HepG2 (cell line): ENCODE results near the gene CISD1. TPM values are rescaled to one million over a fixed set of nuclear protein-coding genes. Genes with fewer than 3 reads are reported as not detected.

Experiments used
- ARNTL ChIP-seq: sonication (generic); formaldehyde crosslinking; IDR thresholded peaks from 2 replicates; pipeline ENCODE4 v1.4.0; 2020; ENCODE audit warnings: mild to moderate bottlenecking, missing genetic modification reagents
- BCL3 ChIP-seq: sonication (generic); formaldehyde crosslinking; IDR thresholded peaks from 2 replicates; pipeline ENCODE4 v1.5.1; 2020; ENCODE audit warnings: mild to moderate bottlenecking, missing genetic modification reagents, moderate library complexity
- CAMTA2 ChIP-seq: sonication (generic); formaldehyde crosslinking; IDR thresholded peaks from 2 replicates; pipeline ENCODE4 v1.4.0; 2020; ENCODE audit warnings: mild to moderate bottlenecking, missing genetic modification reagents, borderline replicate concordance
- CCDC6 ChIP-seq: sonication (generic); formaldehyde crosslinking; IDR thresholded peaks from 2 replicates; pipeline ENCODE4 v1.8.1; 2022; ENCODE audit warnings: mild to moderate bottlenecking, missing genetic modification reagents, moderate library complexity
- DNMT1 ChIP-seq: sonication (generic); formaldehyde crosslinking; IDR thresholded peaks from 2 replicates; pipeline ENCODE4 v1.5.1; 2020; ENCODE audit warnings: mild to moderate bottlenecking, missing genetic modification reagents
- EED ChIP-seq: sonication (generic); formaldehyde crosslinking; IDR thresholded peaks from 2 replicates; pipeline ENCODE4 v1.5.0; 2020; ENCODE audit warnings: mild to moderate bottlenecking, missing genetic modification reagents
- FOSL2 ChIP-seq: sonication (generic); formaldehyde crosslinking; IDR thresholded peaks from 2 replicates; pipeline ENCODE4 v1.4.0; 2020; ENCODE audit warnings: missing genetic modification reagents
- HDAC1 ChIP-seq: sonication (generic); formaldehyde crosslinking; IDR thresholded peaks from 2 replicates; pipeline ENCODE4 v1.5.1; 2020; ENCODE audit warnings: mild to moderate bottlenecking, missing genetic modification reagents
- HMGXB4 ChIP-seq, 2 experiments: sonication (generic) in 1 of 2; formaldehyde crosslinking in 1 of 2; IDR thresholded peaks; 2 replicates each; pipeline versions ENCODE4 v1.4.0 to v1.6.1; 2018 to 2020; ENCODE audit warnings: missing genetic modification reagents in 2 of 2, borderline replicate concordance in 1 of 2, low read depth in 1 of 2, mild to moderate bottlenecking in 1 of 2, missing biosample characterization in 1 of 2
- JUN ChIP-seq: sonication (generic); formaldehyde crosslinking; IDR thresholded peaks from 2 replicates; pipeline ENCODE4 v1.4.0; 2020; ENCODE audit warnings: mild to moderate bottlenecking, missing genetic modification reagents
- ZIK1 ChIP-seq: sonication (generic); formaldehyde crosslinking; IDR thresholded peaks from 2 replicates; pipeline ENCODE4 v1.5.0; 2020; ENCODE audit warnings: mild to moderate bottlenecking, low read depth, missing genetic modification reagents, borderline replicate concordance
- ZNF556 ChIP-seq: sonication (generic); formaldehyde crosslinking; IDR thresholded peaks from 2 replicates; pipeline ENCODE4 v1.4.0; 2020; ENCODE audit warnings: mild to moderate bottlenecking, missing genetic modification reagents, borderline replicate concordance
- ZNF607 ChIP-seq: sonication (generic); formaldehyde crosslinking; IDR thresholded peaks from 2 replicates; pipeline ENCODE4 v1.5.1; 2020; ENCODE audit warnings: missing genetic modification reagents, mild to moderate bottlenecking, borderline replicate concordance
- ZNF678 ChIP-seq: sonication (generic); formaldehyde crosslinking; IDR thresholded peaks from 2 replicates; pipeline ENCODE4 v1.4.0; 2020; ENCODE audit warnings: mild to moderate bottlenecking, missing genetic modification reagents
- ZNF7 ChIP-seq: IDR thresholded peaks from 2 replicates; pipeline ENCODE4 v1.6.1; 2016; ENCODE audit warnings: missing biosample characterization, missing genetic modification reagents
- ZNF703 ChIP-seq: sonication (generic); formaldehyde crosslinking; IDR thresholded peaks from 2 replicates; pipeline ENCODE4 v1.5.1; 2020; ENCODE audit warnings: missing genetic modification reagents, mild to moderate bottlenecking, moderate library complexity, borderline replicate concordance
- ZSCAN29 ChIP-seq: sonication (generic); formaldehyde crosslinking; conservative IDR thresholded peaks from 2 replicates; pipeline ENCODE4 v1.4.0; 2020; ENCODE audit warnings: mild to moderate bottlenecking, missing genetic modification reagents
- polyA plus RNA-seq, 8 experiments: library from polyadenylated mRNA; depleted of rRNA in 3 of 8; stranded (reverse) in 7 of 8; unstranded in 1 of 8; fragments of >200 nt; fragmentation: Illumina TruSeq in 4 of 8; extraction: Trizol in 4 of 8; gene quantifications; 2 replicates each; pipeline versions ENCODE4 v1.2.1 to v1.2.3, GENCODE V29; 2011 to 2016; ENCODE audit warnings: low read depth in 4 of 8, missing spikeins in 1 of 8, mixed read lengths in 1 of 8; ENCODE audit not compliant: insufficient read depth in 1 of 8
- total RNA-seq, 5 experiments: library from RNA; depleted of rRNA; stranded (reverse); fragments of >200 nt; fragmentation: Illumina TruSeq; extraction: Trizol; gene quantifications; 2 replicates each; pipeline ENCODE4 v1.2.3, GENCODE V29; 2016; ENCODE audit warnings: low read depth in 1 of 5
- TF ChIP-seq, protein P1 (sequence below): sonication (generic); formaldehyde crosslinking; IDR thresholded peaks from 2 replicates; pipeline ENCODE4 v1.8.1; 2023; ENCODE audit warnings: mild to moderate bottlenecking, missing genetic modification reagents, borderline replicate concordance
- TF ChIP-seq, protein P2 (sequence below): sonication (generic); formaldehyde crosslinking; IDR thresholded peaks from 2 replicates; pipeline ENCODE4 v1.5.0; 2020; ENCODE audit warnings: mild to moderate bottlenecking, missing genetic modification reagents

Gene CISD1
- total and polyA plus RNA-seq, 2 of the 13 experiments (the other 11 are each of a cell fraction or from before 2014, with no cell fraction given) = 63.4 to 78.9 TPM

- peak in 1 of 2 experiments; percentile 78; a peak in 1 of 4 replicates for TF ChIP-seq HMGXB4 (CRISPR knock-in tag; IDR thresholded peaks at IDR 0.05; ENCODE audit: borderline replicate concordance in 1 of 2, low read depth in 1 of 2)
- TF ChIP-seq JUN = no peak
- 0 out of 2 replicates have a peak, but pooled peaks have one; percentile 13 for TF ChIP-seq ZIK1 (CRISPR knock-in tag)
- TF ChIP-seq CAMTA2 = no peak
- TF ChIP-seq ZNF678 (CRISPR knock-in tag) = peak; percentile 37; the same call in 1 of the 2 replicates
- peak; percentile 7; the same call in 1 of the 2 replicates for TF ChIP-seq ARNTL
- 0 out of 2 replicates have a peak, but pooled peaks have one; percentile 2 for TF ChIP-seq DNMT1 (CRISPR knock-in tag)
- 0 out of 2 replicates have a peak, but pooled peaks have one; percentile 33 for TF ChIP-seq CCDC6 (CRISPR knock-in tag)
- TF ChIP-seq ZNF556 (CRISPR knock-in tag) = peak; percentile 68; the same call in 1 of the 2 replicates
- no peak for TF ChIP-seq HDAC1 (CRISPR knock-in tag)
- peak; percentile 43; the same call in 1 of the 2 replicates for TF ChIP-seq FOSL2 (CRISPR knock-in tag)
- 0 out of 2 replicates have a peak, but pooled peaks have one; percentile 27 for TF ChIP-seq EED (CRISPR knock-in tag)
- peak; percentile 26; the same call in 1 of the 2 replicates for TF ChIP-seq ZNF607 (CRISPR knock-in tag)
- TF ChIP-seq ZNF7 (CRISPR knock-in tag) = no peak
- 0 out of 2 replicates have a peak, but pooled peaks have one; percentile 63 for TF ChIP-seq ZNF703 (CRISPR knock-in tag)
- TF ChIP-seq ZSCAN29 (CRISPR knock-in tag) = 0 out of 2 replicates have a peak, but pooled peaks have one; percentile 41
- TF ChIP-seq, protein P1, sequence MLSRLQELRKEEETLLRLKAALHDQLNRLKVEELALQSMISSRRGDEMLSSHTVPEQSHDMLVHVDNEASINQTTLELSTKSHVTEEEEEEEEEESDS = no peak
- TF ChIP-seq, protein P2, sequence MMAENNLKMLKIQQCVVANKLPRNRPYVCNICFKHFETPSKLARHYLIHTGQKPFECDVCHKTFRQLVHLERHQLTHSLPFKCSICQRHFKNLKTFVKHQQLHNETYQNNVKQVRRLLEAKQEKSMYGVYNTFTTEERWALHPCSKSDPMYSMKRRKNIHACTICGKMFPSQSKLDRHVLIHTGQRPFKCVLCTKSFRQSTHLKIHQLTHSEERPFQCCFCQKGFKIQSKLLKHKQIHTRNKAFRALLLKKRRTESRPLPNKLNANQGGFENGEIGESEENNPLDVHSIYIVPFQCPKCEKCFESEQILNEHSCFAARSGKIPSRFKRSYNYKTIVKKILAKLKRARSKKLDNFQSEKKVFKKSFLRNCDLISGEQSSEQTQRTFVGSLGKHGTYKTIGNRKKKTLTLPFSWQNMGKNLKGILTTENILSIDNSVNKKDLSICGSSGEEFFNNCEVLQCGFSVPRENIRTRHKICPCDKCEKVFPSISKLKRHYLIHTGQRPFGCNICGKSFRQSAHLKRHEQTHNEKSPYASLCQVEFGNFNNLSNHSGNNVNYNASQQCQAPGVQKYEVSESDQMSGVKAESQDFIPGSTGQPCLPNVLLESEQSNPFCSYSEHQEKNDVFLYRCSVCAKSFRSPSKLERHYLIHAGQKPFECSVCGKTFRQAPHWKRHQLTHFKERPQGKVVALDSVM = 0 out of 2 replicates have a peak, but pooled peaks have one; percentile 20
- peak; percentile 9; the same call in 1 of the 2 replicates for TF ChIP-seq BCL3 (CRISPR knock-in tag)
These were observed 66.5 kb downstream of the CISD1 start (continued) for GRCh38 chr10:58335306-58336005.
